Spleen (tissue), 11 donors: ENCODE results near the gene NTSR1. TPM values are rescaled to one million over a fixed set of nuclear protein-coding genes. Genes with fewer than 3 reads are reported as not detected.

Source experiments
- DNase-seq: peaks from one replicate; pipeline ENCODE4 v3.0.0-alpha.2; 2020
- H3K27ac ChIP-seq, 8 donors: fragments of 200-600 bp; sonication (generic) in 7 of 8; 1 replicate in 4 of 8; 2 replicates in 4 of 8; pipeline versions ENCODE4 v1.5.0 to v1.8.0; 2016 to 2021; ENCODE audit warnings: inconsistent platforms in 4 of 8, mild to moderate bottlenecking in 4 of 8, moderate library complexity in 1 of 8
- H3K27me3 ChIP-seq, 7 donors: fragments of 200-600 bp; sonication (generic) in 6 of 7; replicated peaks in 1 of 7; 1 replicate in 4 of 7; 2 replicates in 3 of 7; pipeline versions ENCODE4 v1.5.0 to v1.8.0; 2016 to 2021; ENCODE audit warnings: inconsistent platforms in 3 of 7, mild to moderate bottlenecking in 1 of 7
- H3K36me3 ChIP-seq, 6 donors: fragments of 200-600 bp; sonication (generic) in 5 of 6; 1 replicate in 4 of 6; 2 replicates in 2 of 6; pipeline versions ENCODE4 v1.5.0 to v1.8.0; 2016 to 2021; ENCODE audit warnings: inconsistent platforms in 2 of 6
- H3K4me1 ChIP-seq, 6 donors: fragments of 200-600 bp; sonication (generic) in 5 of 6; 1 replicate in 3 of 6; 2 replicates in 3 of 6; pipeline versions ENCODE4 v1.5.0 to v1.8.0; 2016 to 2021; ENCODE audit warnings: inconsistent platforms in 3 of 6
- H3K4me3 ChIP-seq, 8 donors: fragments of 200-600 bp; sonication (generic) in 7 of 8; 1 replicate in 4 of 8; 2 replicates in 4 of 8; pipeline versions ENCODE4 v1.5.0 to v1.8.0; 2016 to 2021; ENCODE audit warnings: inconsistent platforms in 4 of 8, mild to moderate bottlenecking in 4 of 8, moderate library complexity in 2 of 8
- H3K9me3 ChIP-seq, 8 donors: fragments of 200-600 bp; sonication (generic) in 7 of 8; 1 replicate in 4 of 8; 2 replicates in 4 of 8; pipeline versions ENCODE4 v1.5.0 to v1.8.0; 2016 to 2021; ENCODE audit warnings: inconsistent platforms in 4 of 8
- POLR2A ChIP-seq, 3 donors: fragments of 450-650 bp; IDR thresholded peaks; one replicate each; pipeline ENCODE4 v1.5.1; 2017; ENCODE audit warnings: antibody characterized with exemption in 3 of 3, mild to moderate bottlenecking in 1 of 3
- POLR2AphosphoS5 ChIP-seq, 3 donors: sonication (generic); formaldehyde crosslinking; IDR thresholded peaks; one replicate each; pipeline ENCODE4 v1.5.1; 2017; ENCODE audit warnings: antibody characterized with exemption in 3 of 3
- WGBS, 5 donors: extraction: QIAGEN DNeasy Blood & Tissue Kit in 3 of 5; methylation state at CpG; one replicate each; pipeline versions ENCODE4 v1.1.5 to v1.1.7; 2013 to 2018; 5-methylcytosine and 5-hydroxymethylcytosine counted together
- intact Hi-C: fragments of 100-400 bp; cut with DNase I; formaldehyde crosslinking; loops from one replicate; pipeline ENCODE4 v1.15.0; 2023; ENCODE audit warnings: low total_unique reads
- polyA plus RNA-seq, 3 donors: library from polyadenylated mRNA; stranded (reverse); fragments of 200-250 nt; gene quantifications; one replicate each; pipeline ENCODE4 v1.2.1, GENCODE V29; 2013
- total RNA-seq, 7 donors: library from RNA; depleted of rRNA in 3 of 7; stranded (reverse); fragments of >200 nt in 3 of 7; fragmentation: NEBNext Ultra II Directional in 4 of 7; extraction: Animal tissue kit (Norgen Biotek cat#: 25700) in 4 of 7; gene quantifications; one replicate each; pipeline versions ENCODE4 v1.1.0 to v1.2.1, GENCODE V29; 2016 to 2021
- TF ChIP-seq, protein P1 (sequence below), 11 experiments: fragments of 200-600 bp in 7 of 11; fragments of 450-650 bp in 4 of 11; sonication (generic) in 4 of 11; IDR thresholded peaks in 8 of 11; conservative IDR thresholded peaks in 3 of 11; 1 replicate in 7 of 11; 2 replicates in 4 of 11; pipeline versions ENCODE4 v1.4.0 to v1.8.0; 2016 to 2021; ENCODE audit warnings: antibody characterized with exemption in 11 of 11, inconsistent platforms in 4 of 11, mild to moderate bottlenecking in 1 of 11
- donor health status: healthy with polysubstance abuse.
- donor health status: DM: no; HTN: no; CAD: no; lungs with moderate emphysema.
- donor health status: DM: no; HTN: no; CAD: no.
- donor health status: Bipolar disorder and iron deficiency.
- donor health status: healthy.
- donor health status: DM: no; HTN: no; CAD: no.
- donor health status: DM: yes; HTN: yes; CAD: no.

NTSR1 gene
- total and polyA plus RNA-seq, 10 donors = 0.14 to 5.7 (median 0.71) TPM

DNA sequence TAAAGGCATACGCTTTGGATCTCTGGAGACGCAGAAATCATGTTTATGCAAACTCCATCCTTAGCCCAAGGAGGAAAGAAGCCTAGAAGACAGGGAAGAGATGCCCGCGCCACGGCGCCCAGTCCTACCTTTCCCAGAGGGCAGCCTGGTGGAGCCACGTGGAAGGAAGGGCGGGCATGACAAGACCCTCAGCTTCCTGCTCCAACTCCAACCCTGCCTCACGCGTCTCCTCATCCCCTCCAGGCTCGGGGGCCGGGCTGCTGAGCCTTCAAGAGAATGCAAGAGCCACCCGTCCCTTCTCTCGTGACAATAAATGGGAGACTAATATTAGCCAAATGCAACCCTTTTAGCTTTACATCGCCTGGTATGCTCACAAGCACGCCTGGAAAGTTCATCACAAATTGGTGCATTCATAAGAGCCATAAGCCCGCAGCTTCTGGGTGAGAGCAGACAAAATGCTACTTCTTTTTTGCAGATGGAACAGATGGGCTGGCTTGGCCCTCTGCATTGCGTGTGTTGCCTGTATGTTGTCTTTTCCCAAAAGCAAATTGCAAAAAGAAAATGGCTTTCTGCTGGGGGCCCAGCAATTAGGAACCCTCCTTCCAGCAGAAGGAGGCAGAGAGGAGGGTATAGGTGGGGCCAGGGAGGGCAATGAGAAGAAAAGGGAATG, 8.2 kb upstream of the NTSR1 start:
- intact Hi-C loops = no loop called here
- H3K27ac ChIP-seq = no peak overlapping the region
- H3K9me3 ChIP-seq = peaks cover 0 to 3% (median 0%) of the 10 kb centered on the region in 8 donors
- no peak for DNase-seq
- peaks cover 0 to 29% (median 0%) of the 10 kb centered on the region in 7 donors for H3K27me3 ChIP-seq
- 87 to 95% (median 89%) methylated on average over 18 of the region's 18 CpGs for WGBS, 5 donors
- no peaks in the 10 kb centered on the region for H3K36me3 ChIP-seq
- peaks cover 5 to 38% (median 9%) of the 10 kb centered on the region in 6 donors for H3K4me1 ChIP-seq
- no peak for TF ChIP-seq POLR2AphosphoS5 (IDR thresholded peaks at IDR 0.05)
- TF ChIP-seq POLR2A (IDR thresholded peaks at IDR 0.05) = no peak
- TF ChIP-seq, protein P1, sequence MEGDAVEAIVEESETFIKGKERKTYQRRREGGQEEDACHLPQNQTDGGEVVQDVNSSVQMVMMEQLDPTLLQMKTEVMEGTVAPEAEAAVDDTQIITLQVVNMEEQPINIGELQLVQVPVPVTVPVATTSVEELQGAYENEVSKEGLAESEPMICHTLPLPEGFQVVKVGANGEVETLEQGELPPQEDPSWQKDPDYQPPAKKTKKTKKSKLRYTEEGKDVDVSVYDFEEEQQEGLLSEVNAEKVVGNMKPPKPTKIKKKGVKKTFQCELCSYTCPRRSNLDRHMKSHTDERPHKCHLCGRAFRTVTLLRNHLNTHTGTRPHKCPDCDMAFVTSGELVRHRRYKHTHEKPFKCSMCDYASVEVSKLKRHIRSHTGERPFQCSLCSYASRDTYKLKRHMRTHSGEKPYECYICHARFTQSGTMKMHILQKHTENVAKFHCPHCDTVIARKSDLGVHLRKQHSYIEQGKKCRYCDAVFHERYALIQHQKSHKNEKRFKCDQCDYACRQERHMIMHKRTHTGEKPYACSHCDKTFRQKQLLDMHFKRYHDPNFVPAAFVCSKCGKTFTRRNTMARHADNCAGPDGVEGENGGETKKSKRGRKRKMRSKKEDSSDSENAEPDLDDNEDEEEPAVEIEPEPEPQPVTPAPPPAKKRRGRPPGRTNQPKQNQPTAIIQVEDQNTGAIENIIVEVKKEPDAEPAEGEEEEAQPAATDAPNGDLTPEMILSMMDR (IDR thresholded peaks at IDR 0.05 in 8 of 11, conservative IDR thresholded peaks at IDR 0.05 in 3 of 11) = no peak
- no peak overlapping the region for H3K4me3 ChIP-seq

DNA sequence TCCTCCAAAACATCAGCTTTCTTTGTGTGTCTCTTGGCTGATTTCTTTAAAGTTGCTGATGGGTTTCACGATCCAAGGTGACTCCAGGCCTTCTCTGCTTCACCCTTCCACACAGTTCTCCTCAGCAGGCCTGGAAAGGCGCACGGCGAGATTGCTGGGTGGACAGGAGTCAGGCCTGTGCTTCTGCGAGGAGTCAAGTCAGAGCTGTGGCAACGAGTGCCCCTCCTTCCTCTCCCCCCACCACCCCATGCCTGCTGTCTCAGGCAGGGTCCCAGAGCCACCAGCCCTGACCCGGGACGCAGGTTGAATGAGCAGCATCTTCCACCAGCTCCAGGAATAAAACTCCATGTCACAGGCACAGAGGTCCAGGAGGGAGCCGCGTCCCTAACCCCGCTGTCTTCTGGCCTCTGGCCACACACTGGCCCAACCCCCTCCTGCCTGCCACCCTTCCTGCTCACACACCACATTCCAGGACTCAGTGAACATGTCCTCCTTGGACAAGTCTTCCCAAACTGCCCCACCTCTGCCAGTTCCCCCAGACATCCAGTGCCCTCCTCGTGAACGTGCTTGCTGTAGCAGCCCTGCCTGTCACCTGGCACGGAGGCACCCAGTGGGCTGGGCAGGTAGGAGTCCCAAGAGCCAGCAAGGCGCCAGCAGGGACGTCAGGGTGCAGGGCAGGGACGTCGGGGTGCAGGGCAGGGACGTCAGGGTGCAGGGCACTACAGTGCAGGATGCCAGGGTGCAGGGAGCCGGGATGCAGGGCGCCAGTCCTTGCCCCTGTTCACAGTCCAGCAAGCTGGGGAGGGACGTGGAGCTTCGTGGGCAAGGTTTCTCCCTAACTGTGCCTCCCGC, 7.2 kb upstream of the NTSR1 start:
- H3K27me3 ChIP-seq = peaks cover 0 to 36% (median 0%) of the 10 kb centered on the region in 7 donors
- H3K4me3 ChIP-seq = no peak overlapping the region
- WGBS, 5 donors = 79 to 91% (median 86%) methylated on average over 12 to 24 of the region's 24 CpGs
- TF ChIP-seq, protein P1 (IDR thresholded peaks at IDR 0.05 in 8 of 11, conservative IDR thresholded peaks at IDR 0.05 in 3 of 11) = no peak
- TF ChIP-seq POLR2AphosphoS5 (IDR thresholded peaks at IDR 0.05) = no peak
- TF ChIP-seq POLR2A (IDR thresholded peaks at IDR 0.05) = no peak
- peaks cover 5 to 28% (median 9%) of the 10 kb centered on the region in 6 donors for H3K4me1 ChIP-seq
- intact Hi-C loops = no loop called here
- DNase-seq = no peak
- H3K27ac ChIP-seq = no peak overlapping the region
- H3K36me3 ChIP-seq = no peaks in the 10 kb centered on the region
- peaks cover 0 to 3% (median 0%) of the 10 kb centered on the region in 8 donors for H3K9me3 ChIP-seq

DNA sequence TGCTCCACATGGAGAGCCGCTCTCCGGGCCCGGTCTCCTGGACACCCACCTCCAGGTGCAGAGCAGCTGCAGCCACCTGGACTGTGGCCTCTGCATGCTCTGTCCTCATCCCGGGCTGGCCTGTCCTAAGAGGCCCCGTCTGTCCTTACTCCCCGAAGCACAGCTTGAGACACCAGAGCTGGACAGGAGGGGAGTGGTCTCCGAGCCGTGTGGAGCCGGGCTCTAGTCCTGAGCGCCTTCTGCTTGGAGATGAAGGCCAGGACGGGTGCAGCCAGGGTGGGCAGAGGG, 6.7 kb upstream of the NTSR1 start:
- TF ChIP-seq POLR2A (IDR thresholded peaks at IDR 0.05) (no peak), POLR2AphosphoS5 (IDR thresholded peaks at IDR 0.05) (no peak)
- TF ChIP-seq, protein P1 (IDR thresholded peaks at IDR 0.05 in 8 of 11, conservative IDR thresholded peaks at IDR 0.05 in 3 of 11) = no peak
- no peak for DNase-seq
- Histone ChIP-seq H3K36me3 (no peaks in the 10 kb centered on the region), H3K4me3 (no peak overlapping the region), H3K9me3 (peaks cover 0 to 3% (median 0%) of the 10 kb centered on the region in 8 donors), H3K27ac (no peak overlapping the region), H3K4me1 (peaks cover 5 to 25% (median 9%) of the 10 kb centered on the region in 6 donors), H3K27me3 (peaks cover 0 to 42% (median under 1%) of the 10 kb centered on the region in 7 donors)
- WGBS, 5 donors = 77 to 93% (median 88%) methylated on average over 10 to 11 of the region's 11 CpGs
- intact Hi-C loops = no loop called here
